ENCODE data around the gene RNF152.
A peak's percentile ranks its signal among the peaks of the same experiment; 100 is the strongest.

RNF152 gene, protein sequence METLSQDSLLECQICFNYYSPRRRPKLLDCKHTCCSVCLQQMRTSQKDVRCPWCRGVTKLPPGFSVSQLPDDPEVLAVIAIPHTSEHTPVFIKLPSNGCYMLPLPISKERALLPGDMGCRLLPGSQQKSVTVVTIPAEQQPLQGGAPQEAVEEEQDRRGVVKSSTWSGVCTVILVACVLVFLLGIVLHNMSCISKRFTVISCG

DNA sequence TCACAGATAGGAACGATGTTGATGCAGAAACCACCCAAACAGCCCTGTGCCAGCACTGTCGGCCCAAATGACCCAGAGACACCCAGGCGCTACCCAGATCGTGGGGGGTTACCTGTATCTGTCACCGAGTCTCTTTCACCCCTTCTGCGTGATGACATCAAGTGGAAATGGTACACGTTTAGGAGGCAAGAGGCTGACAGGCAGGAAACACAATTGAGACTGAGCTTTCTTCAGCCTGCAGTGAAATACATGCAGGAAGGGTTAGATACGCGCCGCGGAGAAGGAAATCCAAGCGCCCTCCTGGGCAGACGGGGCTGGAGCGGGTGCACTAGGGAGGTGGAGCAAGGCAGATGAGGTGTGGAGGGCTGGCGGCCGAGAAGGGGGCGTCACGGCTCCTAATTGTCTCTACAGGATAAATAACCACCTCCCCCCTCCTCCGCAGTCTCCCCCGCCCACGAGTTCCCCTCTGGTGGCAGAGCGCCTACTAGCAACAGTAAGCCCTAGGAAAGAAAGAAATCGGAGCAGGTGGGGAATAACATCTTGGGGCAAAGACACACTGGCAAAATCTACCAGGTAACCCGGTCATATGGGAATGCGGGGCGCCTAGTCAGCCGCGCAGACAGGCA lies at the start of gene RNF152:
RNF152 (minus strand) TSS at position 325 of the 626 bp plus-strand sequence. CDS start 76,544 bp downstream, outside the sequence.
- peak; percentile 72 for DNase-seq

DNA sequence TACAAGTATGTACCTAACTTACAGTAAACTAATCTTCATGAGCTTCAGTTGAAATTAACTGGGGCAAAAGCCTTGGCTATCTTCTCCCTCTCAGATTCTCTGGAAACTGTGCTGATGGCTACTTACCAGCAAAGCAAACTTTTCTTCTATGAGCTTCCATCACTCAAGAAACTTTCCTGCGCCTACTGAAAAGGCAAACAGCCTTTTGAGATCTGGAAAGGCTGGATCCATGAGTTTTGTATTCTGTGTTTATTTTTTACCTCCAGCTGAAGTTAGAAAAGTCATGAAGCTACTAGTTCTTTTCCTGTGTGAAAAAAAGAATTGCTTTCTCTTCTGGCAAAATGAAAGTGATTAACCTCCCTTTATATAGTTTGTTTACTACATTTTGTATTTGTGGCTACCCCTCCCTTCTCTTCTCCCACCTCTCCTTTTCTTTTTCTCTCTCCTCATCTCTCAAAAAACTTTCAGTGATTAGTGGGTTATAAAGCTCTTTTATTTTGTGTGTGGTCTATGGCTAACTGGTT lies 49.2 kb upstream of the RNF152 start:
- no peak for DNase-seq

DNA sequence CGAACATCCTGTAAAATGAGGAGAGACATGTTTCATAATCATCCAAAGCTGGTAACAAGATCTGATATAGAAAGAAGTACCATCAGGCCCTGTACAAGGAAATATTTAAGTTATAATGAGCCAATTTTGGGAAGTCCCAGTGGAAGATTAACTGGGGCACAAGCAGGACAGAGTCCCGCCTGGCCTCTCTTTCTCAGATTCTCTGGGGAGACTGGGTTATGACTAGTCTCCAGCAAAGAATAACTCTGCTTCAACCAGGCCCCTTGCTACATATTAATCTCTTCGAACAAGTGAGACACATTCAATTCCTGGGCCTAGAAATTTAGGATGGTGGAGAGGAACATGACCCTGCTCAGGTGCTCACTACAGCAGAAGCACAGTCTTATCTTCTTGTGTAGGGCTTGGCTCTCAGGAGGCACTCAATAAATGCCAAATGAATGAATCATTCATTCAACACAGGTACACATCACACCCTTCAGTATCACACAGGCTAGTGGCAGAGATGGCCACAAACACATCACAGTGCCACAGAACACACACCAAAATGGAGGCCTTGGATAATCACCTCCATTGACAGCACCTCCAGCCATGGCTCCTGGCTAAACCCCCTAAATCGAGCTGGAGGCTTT lies 46.4 kb upstream of the RNF152 start:
- DNase-seq: no peak

DNA sequence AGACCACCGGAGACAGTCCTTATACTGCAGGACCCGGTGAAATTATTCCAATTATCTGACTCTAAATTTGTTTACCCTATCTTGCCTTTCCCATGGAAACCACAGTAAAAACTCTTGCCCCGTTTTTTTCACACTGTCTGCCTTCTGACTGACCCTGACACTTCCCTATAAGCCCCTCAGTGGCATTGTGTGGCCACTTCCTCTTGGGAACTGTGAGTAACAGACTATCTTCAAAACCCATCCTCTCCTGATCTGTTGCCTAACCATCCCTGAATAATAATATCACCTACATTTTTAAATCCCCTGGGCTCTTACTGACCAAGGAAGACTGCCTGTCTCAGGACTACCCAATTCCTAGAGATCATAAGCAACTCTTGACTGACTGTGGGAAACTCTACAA lies 42.6 kb upstream of the RNF152 start:
- no peak for DNase-seq

DNA sequence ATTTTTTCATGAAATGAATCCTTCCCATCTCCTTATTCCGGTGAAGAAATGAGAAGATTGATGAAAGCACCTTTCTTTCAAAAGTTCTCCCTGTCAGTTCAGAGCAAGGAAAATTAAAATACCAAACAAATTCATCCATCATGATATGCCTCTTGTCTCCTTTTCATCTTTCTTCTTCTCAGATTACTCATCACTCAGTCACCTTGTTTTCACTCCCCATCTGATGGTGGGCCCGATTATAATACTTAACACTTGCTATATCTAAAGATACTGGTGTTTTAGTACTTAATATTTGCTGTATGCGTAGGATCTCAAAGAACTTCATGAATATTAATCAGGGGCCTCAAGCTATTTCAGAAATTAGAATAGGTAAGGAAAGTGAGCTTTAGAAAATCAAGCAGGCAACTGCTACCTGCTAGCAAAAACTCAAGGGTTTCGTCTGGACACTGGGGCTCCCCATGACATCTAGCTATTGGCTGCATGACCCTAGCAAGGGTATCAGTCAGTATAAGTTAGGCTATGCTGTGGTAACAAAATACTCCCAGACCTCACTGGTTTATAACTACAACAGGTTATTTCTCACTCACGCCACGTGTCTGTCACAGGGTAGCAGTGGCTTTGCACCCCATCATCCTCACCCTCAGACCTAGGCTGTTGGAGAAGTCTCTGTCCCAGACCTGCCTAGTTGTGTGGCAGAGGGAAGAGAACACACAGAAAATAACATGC lies 39.0 kb upstream of the RNF152 start:
- DNase-seq: no peak

DNA sequence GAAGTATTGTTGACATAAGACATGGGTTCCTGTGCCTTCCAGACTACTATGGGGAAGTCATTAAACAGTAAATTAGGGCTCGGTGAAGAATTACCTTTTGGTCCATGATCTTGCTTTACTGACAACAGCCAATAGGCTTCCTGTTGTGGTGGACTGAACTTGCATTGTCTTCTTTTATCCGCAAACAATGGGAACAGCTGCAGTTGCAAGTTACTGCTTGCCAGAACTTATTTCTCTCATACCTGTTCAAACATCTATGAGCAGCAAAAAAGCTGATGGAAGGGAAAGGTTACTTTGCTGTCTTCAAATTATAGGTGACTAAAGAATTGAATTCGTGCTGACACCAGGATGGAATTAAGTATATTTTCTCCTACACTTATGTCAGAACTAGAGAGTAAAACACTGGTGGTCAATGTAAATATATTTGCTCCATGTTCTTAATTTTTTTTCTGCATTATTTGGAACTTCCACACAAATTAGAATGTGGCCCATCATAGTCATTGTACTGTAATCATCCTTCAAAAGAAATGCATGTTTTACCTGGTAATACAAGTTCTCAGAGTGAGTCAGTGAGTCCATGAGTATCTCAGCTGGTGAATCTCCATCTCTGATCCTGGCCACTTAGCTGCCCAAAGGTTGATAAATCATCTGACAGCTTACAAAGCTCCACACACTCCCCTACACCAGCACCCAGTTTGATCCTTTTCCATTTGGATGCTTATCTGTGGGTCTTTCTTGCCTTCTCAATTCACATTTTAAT lies 37.3 kb upstream of the RNF152 start:
- DNase-seq: peak; percentile 83

DNA sequence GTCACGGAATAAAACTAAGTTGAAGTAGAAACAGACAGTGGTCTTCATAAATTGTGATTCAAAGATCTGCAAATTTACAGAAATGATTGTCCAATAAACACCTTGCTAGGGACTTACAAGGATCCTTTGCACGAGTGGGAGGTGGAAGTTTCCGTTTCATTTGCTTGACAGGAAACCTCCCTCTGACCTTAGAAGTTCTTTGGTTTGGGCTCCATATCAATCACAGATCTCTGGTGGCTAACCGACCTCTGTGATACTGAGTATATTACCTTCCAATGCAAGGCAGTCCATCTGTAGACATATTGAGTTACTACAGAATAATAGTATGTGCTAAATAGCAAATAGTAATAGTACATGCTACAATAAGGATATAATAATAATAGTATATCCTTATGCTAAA lies 33.7 kb upstream of the RNF152 start:
- no peak for DNase-seq

DNA sequence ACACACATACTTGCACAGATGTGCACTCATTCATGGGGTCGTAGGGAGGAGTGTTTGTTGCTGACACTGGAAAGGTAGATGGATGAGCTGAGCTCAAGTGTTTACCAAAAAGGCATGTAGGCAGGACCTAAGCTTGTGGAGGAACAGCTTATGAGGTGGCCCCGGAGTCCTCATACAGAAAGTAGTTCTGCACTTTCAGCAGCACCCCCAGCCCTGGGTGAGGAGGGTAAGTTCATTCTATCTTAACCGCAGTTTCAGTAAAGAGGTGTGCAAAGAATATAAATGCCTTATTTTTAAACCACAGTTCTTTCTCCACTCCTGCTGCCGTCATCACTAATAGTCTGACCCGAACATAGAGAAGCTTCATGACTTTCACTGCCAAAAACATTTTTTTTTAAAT lies 31.7 kb upstream of the RNF152 start:
- no peak for DNase-seq

DNA sequence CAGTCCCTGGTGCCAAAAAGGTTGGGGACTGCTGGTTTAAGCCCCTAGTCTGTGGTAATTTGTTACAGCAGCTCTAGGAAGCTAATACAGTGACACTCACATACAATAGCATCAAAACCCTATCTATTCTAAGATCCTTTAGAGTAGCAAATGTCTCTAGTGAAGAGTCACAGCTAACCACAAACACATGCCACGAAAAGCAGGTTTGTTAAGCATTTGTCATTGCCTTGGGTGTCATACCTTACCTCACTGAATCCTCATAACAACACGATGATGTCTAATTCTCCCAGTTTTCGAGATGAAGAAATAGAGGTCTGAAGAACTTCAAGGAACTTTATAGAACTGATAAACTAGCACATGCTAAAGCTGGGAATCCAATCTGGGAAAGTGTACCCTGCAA lies 29.6 kb upstream of the RNF152 start:
- no peak for DNase-seq

DNA sequence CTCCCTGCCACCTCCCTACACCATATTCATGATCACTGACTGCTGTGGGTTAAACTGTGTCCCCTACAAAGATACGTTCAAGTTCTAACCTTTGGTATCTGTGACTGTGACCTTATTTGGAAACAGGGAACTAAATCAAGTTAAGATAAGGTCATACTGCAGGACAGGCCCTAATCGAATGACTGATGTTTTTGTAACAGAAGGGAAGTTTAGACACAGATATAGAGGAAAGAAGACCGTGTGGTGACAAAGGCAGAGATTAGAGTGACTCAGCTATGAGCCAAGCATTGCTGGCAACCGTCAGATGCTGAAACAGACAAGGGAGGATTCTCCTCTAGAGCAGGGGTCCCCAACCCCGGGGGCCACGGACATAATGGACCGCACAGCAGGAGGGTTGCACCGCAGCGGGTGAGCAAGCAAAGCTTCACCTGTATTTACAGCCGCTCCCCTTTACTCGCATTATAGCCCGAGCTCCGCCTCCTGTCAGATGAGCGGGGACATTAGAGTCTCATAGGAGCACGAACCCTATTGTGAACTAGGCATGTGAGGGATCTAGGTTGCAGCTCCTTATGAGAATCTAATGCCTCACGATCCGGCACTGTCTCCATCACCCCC lies 28.9 kb upstream of the RNF152 start:
- DNase-seq: no peak

DNA sequence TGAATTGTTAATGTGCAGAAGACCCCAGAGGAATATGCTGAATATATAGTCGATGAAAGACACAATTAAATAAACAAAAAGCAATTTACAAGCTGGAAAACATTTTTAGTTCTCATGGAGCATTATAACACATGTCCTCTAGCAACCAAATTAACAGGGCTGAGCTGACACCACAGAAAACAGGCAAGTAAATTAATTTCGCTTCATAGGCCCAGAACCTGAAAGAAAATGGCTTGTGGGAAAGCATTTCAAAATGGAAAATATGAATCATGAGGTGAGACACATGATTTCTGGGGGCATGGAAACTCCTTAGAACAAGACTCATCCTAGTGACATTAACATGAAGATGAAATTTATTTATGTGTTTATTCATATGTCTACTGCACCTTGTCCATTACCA lies 25.0 kb upstream of the RNF152 start:
- no peak for DNase-seq

DNA sequence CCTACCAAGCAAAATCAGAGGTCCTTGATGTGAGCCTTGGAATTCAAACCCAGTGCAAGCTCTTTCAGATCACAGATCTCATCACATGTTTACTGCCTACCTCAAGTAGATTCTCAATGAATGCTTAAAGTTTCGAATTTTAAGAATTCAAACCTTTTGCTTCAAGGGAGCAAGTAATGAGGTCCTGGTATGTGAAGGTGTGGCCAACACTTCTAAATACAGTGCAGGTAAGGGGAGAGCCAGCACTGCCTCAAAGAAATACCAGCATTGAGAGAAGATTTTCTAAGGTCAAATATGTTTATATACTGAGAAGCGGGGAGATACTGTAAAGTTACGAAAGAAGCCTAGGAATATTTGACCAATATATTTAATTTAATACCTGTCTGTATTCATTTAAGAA lies 19.7 kb upstream of the RNF152 start:
- DNase-seq: no peak

DNA sequence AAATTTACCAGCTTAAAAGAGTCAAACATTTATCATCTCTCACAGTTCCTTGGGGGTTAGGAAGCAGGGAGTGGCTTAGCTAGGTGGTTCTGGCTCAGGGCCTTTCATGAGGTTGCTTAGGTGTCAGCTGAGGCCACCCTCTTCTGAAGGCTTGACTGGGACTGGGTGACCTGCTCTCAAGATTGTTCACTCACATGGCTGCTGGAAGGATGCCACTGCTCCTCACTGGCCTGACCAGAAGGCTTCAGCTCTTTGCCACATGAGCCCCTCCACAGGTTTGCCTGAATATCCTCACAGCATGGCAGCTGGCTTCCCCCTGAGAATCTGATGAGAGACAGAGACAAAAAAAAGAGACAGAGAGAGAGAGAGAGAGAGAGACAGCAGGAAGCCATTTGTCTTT lies 17.3 kb upstream of the RNF152 start:
- no peak for DNase-seq

DNA sequence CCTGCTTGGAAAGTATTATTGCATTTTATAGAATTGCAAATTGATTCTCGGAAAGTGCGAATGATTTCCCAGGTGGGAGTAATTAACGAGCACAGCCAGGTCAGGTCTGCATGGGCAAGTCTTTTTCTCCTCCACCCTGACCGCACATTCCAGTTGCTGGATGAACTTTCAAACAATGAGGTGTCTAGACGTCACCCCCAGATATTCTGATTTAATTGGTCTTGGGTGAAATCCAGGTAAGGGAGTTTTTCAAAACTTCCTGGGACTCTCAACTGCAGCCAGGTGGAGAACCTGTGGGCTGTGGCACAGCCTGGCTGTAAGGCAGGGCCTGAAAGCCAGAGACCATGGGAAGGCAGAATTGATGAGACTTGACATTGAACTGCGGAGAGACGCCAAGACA lies 15.9 kb upstream of the RNF152 start:
- DNase-seq: no peak

DNA sequence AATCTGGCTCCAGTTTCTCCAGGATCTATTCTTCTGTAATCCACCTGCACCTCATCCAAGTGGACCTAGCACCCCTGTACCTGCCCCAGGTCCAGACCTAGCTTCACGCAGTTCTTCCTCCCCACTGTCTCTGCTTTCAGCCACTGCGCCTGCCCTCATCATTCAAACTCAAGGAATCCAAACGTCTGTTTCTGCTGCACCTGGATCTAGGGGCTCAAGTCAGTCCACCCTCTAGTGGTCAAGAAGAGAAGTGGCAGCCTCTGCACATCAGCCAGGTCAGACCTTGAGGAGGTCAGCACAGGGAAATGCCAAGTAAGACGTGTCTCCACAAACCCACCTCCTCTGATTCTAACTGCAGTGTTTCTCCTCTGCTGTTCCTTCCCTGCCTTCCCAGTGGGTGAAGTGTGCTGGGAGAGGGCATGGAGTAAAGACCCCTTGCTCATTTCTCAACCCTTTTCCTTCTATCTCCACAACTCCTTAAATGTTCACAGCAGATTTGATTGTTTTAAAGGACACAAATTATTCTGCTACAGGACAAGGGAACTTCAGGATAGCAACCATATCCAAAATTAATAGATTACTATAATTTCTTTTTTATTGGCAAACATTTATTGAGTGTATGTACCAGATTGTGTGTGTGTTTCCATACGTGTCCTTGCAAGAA lies 8.6 kb upstream of the RNF152 start:
- DNase-seq: peak; percentile 40

DNA sequence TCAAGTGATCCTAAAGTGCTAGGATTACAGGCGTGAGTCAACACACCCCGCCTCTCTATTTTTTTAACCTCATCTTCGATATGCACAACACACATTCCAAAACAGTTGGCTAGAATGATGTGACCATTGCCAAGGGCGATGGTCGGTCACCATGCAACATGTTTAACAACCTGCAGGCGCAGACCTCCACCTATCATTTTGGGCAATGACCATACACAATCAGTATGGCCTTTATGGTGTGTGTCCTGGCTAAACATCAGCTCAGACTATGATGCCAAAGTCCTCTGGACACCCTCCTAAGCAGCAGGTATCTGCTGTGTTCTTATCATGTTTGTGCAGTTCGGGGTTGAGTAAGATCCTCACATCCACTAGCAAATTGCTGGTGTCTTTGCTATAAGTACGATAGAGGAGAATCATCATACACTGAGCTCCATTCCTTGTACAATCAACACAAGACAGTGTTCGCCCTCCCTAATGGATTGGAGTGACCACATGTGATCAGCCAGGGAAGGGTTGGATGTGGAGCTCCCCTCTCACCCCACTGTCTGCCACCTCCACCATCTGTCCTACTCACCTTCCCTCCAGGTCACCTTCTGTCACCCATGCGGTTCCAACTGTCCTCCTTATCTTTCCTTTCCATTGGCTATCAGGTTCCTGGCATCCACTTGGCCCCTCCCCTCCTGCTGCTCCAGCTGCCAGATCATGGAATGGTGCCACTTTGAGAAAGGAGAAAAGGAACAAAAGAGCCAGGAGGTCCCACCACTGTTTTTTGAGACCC lies 7.9 kb upstream of the RNF152 start:
- no peak for DNase-seq

DNA sequence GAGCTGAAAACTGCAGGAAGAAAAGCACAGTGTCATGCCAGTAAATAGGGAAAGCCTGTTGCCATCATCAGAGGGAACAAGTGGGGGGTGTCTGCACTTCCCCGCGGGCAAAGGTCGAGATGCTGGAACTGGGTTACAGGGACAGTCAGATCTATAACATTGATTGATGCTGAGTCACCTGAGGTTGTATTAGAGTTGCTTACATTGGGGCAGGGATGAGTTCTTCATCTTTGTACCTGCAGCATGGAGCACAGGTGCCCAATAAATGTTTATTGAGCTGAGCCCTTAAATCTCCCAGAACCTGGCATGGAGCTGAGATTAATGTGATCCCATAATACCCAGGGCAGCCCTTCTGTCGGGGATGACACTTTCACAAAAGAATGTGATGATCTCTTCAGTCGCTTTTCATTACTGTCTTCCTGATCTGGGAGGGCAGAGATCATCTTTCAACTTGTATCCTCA lies 5.9 kb upstream of the RNF152 start:
- no peak for DNase-seq

DNA sequence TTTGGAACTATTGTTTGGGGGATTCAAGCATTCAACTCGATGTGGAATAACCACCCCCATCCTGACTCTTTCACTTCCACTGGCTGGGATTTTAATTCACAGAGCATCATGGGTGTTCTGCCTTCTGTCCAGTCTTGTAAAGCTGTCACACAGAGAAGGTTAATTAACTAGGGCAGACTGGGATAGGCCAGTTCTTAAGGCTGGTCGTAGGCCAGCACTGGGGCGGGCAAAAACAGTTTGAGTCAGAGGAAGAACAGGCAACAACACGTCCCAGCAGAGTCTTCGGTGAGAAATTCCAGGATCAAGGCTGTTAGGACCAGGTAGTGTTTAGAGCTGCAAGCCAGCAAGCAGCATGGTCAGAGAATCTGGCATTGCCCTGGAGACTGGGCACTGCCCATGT lies 4.0 kb upstream of the RNF152 start:
- no peak for DNase-seq

DNA sequence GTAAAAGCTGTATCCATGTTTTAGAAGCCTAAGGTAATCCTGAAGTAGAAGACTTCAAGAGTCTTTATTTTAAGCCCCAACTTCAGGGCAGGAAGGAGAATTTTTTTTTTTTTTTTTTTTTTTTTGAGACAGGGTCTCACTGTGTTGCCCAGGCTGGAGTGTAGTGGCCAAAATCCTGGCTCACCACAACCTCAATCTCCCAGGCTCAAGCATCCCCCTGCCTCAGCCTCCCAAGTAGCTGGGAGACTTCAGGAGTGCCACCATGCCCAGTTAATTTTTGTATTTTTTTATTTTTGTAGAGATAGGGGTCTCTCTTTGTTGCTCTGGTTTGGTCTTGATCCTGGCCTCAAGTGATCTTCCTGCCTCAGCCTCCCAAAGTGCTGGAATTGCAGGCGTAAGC lies 3.3 kb upstream of the RNF152 start:
- no peak for DNase-seq

DNA sequence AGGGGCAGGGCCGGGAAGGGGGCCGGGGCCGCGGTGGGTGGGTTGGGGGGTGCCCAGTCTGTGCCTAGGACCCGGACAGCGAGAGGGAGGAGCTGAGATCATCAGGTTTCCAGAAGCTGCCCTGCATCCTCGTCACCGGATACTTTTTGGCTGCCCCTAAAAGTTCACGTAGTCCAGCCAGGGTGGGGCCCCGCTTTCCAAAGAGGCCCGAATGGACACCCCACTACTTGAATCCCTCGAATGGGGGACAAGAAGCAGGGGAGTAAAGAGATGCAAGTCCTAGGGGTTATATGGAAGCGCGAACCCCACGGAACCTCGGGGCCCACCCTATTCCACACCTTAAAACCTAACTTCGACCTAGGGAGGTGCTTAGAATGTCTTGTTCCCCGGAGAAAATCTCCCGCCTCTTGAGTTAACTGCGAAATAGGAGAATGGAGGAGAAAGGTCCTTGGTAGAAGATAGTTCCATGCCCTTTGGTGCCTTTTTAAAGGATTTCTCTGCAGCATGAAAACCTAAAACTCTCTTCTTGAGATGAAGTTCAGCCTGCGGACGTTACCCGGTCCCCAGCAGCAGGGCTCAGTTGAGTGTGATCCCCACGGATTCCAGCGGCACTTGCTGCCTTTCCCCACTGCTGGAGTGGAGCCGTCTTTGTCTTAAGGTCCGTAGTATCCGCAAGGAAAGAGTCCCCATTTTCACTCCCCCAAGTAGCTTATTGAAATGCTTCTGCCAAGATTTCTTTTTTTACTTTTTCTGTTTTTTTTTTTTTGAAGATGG lies 2.1 kb upstream of the RNF152 start:
- no peak for DNase-seq

Measured in NCI-H1105 (cell line).